ENCODE data around the gene SKI. TPM values are rescaled to one million over a fixed set of nuclear protein-coding genes. Genes with fewer than 3 reads are reported as not detected.
A peak's percentile ranks its signal among the peaks of the same experiment; 100 is the strongest.

SKI gene
- total RNA-seq, 1 experiment from 2014 or later, result 89.5 TPM

- Histone ChIP-seq H2AFZ (ENCODE audit: low read length) (no peak overlapping the region), H2BK20ac (ENCODE audit: low read depth, low read length, poor library complexity, severe bottlenecking) (no peak overlapping the region), H3K23me2 (ENCODE audit: insufficient read length, low read depth, low read length, poor library complexity, severe bottlenecking) (no peaks in the 10 kb centered on the region), H3T11ph (ENCODE audit: low read length) (no peak overlapping the region), H3K79me1 (ENCODE audit: insufficient read depth, low read depth, low read length, poor library complexity, severe bottlenecking) (peaks cover 3% of the 10 kb centered on the region), H3K9ac (ENCODE audit: extremely low read depth, insufficient read length, low read length) (no peak overlapping the region), H2BK12ac (ENCODE audit: insufficient read length, low read depth, low read length) (no peak overlapping the region), H3K56ac (ENCODE audit: insufficient read length, low read depth, low read length) (no peak overlapping the region), H4K8ac (replicated peaks; ENCODE audit: insufficient read length, low read depth, low read length) (no peak overlapping the region), H3K4me1 (ENCODE audit: insufficient read depth, low read length) (no peaks in the 10 kb centered on the region), H2BK15ac (ENCODE audit: low read depth, low read length) (no peak overlapping the region), H2BK120ac (ENCODE audit: low read depth, low read length, poor library complexity, severe bottlenecking) (no peak overlapping the region), H3K27ac (ENCODE audit: insufficient read length, low read depth, low read length) (no peak overlapping the region), H3K9me3 (ENCODE audit: control insufficient read depth, low read depth, low read length) (no peaks in the 10 kb centered on the region), H3K23ac (ENCODE audit: insufficient read length, low read depth, low read length) (no peak overlapping the region), H3K27me3 (ENCODE audit: insufficient read depth, low read length) (no peaks in the 10 kb centered on the region), H4K5ac (ENCODE audit: insufficient read length, low read depth, low read length) (no peak overlapping the region), H2BK5ac (ENCODE audit: insufficient read length, low read length) (no peak overlapping the region), H4K20me1 (ENCODE audit: control insufficient read depth, insufficient read depth, insufficient read length) (peaks cover 8% of the 10 kb centered on the region), H4K91ac (ENCODE audit: insufficient read length, low read depth, low read length) (no peak overlapping the region), H3K4ac (ENCODE audit: low read depth, low read length) (no peak overlapping the region), H3K18ac (ENCODE audit: insufficient read length, low read depth, low read length) (no peak overlapping the region), H3K4me2 (ENCODE audit: insufficient read depth, insufficient read length, low read length) (no peak overlapping the region), H3K14ac (ENCODE audit: insufficient read depth, low read length) (peak overlapping the region; percentile 74; the same call in 1 of the 2 replicates), H3K79me2 (ENCODE audit: insufficient read depth, low read length) (peaks cover 69% of the 10 kb centered on the region), H2AK5ac (ENCODE audit: insufficient read length, low read length) (no peak overlapping the region)
- H3K27ac Mint-ChIP-seq, result peak overlapping the region; percentile 78 to 87 (median 81); a peak in 5 of 7 replicates
- H3K27me3 Mint-ChIP-seq (ENCODE audit: low read depth), result no peaks in the 10 kb centered on the region; the same call in 1 of the 2 replicates
- no CpG with 5 or more reads among the region's 16 CpGs for WGBS (ENCODE audit: extremely low coverage, insufficient read length, low lambda C conversion rate)
- peaks cover 18 to 28% of the 10 kb centered on the region in 2 experiments for H3K4me1 Mint-ChIP-seq
- DNase-seq, result no peak
- no peak for TF ChIP-seq CTCF (conservative IDR thresholded peaks at IDR 0.05)
- no peak overlapping the region for H3K4me3 Mint-ChIP-seq
- no peaks in the 10 kb centered on the region for H3K9me3 Mint-ChIP-seq
- H3K36me3 Mint-ChIP-seq (ENCODE audit: insufficient read depth in 1 of 3, low read depth in 3 of 3), result no peaks in the 10 kb centered on the region
Observed at GRCh38 chr1:2266301-2266975, 38.3 kb downstream of the SKI start.
